Measurements from ENCODE around the gene CDC27.

DNA sequence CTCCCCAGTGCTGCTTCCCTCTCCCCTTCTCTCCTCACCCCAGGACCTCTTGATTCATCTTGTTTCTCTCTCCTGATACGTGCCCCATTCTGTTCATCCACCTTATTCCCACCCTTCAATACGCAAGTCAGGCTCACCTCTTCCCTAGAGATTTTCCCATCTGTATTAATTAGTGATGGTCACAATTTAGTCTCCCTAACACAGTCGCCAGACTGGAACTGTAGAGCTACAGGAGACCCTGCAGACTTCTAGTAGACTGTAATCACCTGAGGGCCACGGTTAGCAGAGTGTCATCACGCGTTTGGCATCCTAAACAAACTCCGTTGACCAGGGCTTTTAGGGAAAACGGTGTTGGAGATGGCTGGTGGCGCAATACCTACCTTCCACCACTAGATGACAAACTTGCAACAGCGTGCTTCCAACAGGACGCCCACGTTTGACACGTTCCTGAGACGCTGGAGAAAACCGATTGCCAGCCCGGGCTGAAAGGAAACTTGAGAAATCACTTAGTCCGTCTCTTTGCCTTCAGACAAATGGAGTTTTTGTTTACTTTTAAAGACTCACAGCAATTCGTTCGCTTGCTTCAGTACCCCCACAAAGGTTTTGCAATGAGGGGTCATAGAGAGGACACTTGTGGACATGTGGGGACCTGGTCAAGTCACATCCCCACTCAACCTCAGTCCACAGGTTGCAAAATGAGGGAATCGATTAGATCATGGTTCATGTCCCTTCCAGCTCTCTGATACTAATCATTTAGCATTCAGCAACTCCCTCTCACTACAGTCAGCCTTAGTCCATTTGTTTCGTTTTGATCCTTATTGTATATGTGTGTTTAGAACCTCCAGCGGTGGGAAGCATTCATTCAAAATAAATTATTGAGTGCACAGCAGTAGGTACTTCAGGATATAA lies 40.7 kb upstream of the CDC27 start:
- TF ChIP-seq, protein P1, sequence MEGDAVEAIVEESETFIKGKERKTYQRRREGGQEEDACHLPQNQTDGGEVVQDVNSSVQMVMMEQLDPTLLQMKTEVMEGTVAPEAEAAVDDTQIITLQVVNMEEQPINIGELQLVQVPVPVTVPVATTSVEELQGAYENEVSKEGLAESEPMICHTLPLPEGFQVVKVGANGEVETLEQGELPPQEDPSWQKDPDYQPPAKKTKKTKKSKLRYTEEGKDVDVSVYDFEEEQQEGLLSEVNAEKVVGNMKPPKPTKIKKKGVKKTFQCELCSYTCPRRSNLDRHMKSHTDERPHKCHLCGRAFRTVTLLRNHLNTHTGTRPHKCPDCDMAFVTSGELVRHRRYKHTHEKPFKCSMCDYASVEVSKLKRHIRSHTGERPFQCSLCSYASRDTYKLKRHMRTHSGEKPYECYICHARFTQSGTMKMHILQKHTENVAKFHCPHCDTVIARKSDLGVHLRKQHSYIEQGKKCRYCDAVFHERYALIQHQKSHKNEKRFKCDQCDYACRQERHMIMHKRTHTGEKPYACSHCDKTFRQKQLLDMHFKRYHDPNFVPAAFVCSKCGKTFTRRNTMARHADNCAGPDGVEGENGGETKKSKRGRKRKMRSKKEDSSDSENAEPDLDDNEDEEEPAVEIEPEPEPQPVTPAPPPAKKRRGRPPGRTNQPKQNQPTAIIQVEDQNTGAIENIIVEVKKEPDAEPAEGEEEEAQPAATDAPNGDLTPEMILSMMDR (IDR thresholded peaks at IDR 0.05): peak; percentile 98 to 99 (median 98)
- TF ChIP-seq POLR2A (IDR thresholded peaks at IDR 0.05) (no peak), POLR2AphosphoS5 (IDR thresholded peaks at IDR 0.05) (peak; percentile 75 to 93 (median 77))

Data from breast epithelium (tissue), 3 donors.